Fibroblast of lung (primary cell): ENCODE results near the gene CDC42EP3. TPM values are rescaled to one million over a fixed set of nuclear protein-coding genes. Genes with fewer than 3 reads are reported as not detected.

ENCODE experiments used
- DNase-seq, 2 donors: peaks; one replicate each; pipeline versions ENCODE4 v3.0.0 to v3.0.0-alpha.2; 2010; ENCODE audit warnings: low read depth in 2 of 2
- H2AFZ ChIP-seq: 2 replicates; pipeline ENCODE4 v1.5.1; 2012; ENCODE audit warnings: low read length, control low read depth, inconsistent platforms
- H3K27ac ChIP-seq: 2 replicates; pipeline ENCODE4 v1.5.1; 2011; ENCODE audit warnings: low read length, control low read depth; ENCODE audit not compliant: insufficient read depth
- H3K27me3 ChIP-seq: 2 replicates; pipeline ENCODE4 v1.5.1; 2011; ENCODE audit warnings: mild to moderate bottlenecking, low read length; ENCODE audit not compliant: control insufficient read depth, insufficient read depth
- H3K36me3 ChIP-seq: 2 replicates; pipeline ENCODE4 v1.5.1; 2011; ENCODE audit warnings: low read length; ENCODE audit not compliant: control insufficient read depth, insufficient read depth
- H3K4me1 ChIP-seq: 2 replicates; pipeline ENCODE4 v1.5.1; 2011; ENCODE audit warnings: low read length; ENCODE audit not compliant: control insufficient read depth, insufficient read depth; ENCODE audit errors: extremely low read depth
- H3K4me2 ChIP-seq: 2 replicates; pipeline ENCODE4 v1.5.1; 2011; ENCODE audit warnings: low read length, control low read depth; ENCODE audit not compliant: insufficient read depth; ENCODE audit errors: extremely low read depth
- H3K4me3 ChIP-seq, 4 experiments: fragments of 200-600 bp in 1 of 4; sonication (generic) in 1 of 4; replicated peaks in 1 of 4; 2 replicates each; pipeline ENCODE4 v1.5.1; 2011 to 2016; ENCODE audit warnings: low read length in 4 of 4, low read depth in 3 of 4, mild to moderate bottlenecking in 3 of 4, control low read depth in 2 of 4, inconsistent platforms in 1 of 4, mixed read lengths in 1 of 4; ENCODE audit not compliant: insufficient read depth in 1 of 4; ENCODE audit errors: control extremely low read depth in 1 of 4
- H3K79me2 ChIP-seq: 2 replicates; pipeline ENCODE4 v1.5.1; 2012; ENCODE audit warnings: mild to moderate bottlenecking, low read length, inconsistent platforms; ENCODE audit not compliant: control insufficient read depth, insufficient read depth
- H3K9ac ChIP-seq: 2 replicates; pipeline ENCODE4 v1.5.1; 2011; ENCODE audit warnings: mild to moderate bottlenecking, low read length, control low read depth; ENCODE audit not compliant: insufficient read depth
- H3K9me3 ChIP-seq: 2 replicates; pipeline ENCODE4 v1.5.1; 2012; ENCODE audit warnings: low read depth, low read length; ENCODE audit not compliant: control insufficient read depth, insufficient read depth
- H4K20me1 ChIP-seq: 2 replicates; pipeline ENCODE4 v1.5.1; 2011; ENCODE audit warnings: low read length; ENCODE audit not compliant: control insufficient read depth, insufficient read depth; ENCODE audit errors: extremely low read depth
- CTCF ChIP-seq, 2 donors: IDR thresholded peaks in 1 of 2; conservative IDR thresholded peaks in 1 of 2; 1 replicate in 1 of 2; 2 replicates in 1 of 2; pipeline ENCODE4 v1.5.1; 2011 to 2012; ENCODE audit warnings: low read length in 2 of 2, control low read depth in 1 of 2, inconsistent platforms in 1 of 2, low read depth in 1 of 2, mild to moderate bottlenecking in 1 of 2
- EZH2 ChIP-seq: IDR thresholded peaks from 2 replicates; pipeline ENCODE4 v1.5.1; 2012; ENCODE audit warnings: low read length, control low read depth, mild to moderate bottlenecking; ENCODE audit errors: missing control alignments
- polyA plus RNA-seq, 2 donors: library from polyadenylated mRNA; depleted of rRNA in 1 of 2; stranded (reverse) in 1 of 2; unstranded in 1 of 2; fragments of >200 nt; gene quantifications; 2 replicates each; pipeline ENCODE4 v1.2.1, GENCODE V29; 2011 to 2012; ENCODE audit warnings: missing spikeins in 1 of 2
- total RNA-seq: library from RNA; depleted of rRNA; stranded (reverse); fragments of >200 nt; gene quantifications from 2 replicates; pipeline ENCODE4 v1.2.1, GENCODE V29; 2014

The CDC42EP3 gene
- total and polyA plus RNA-seq, 2 donors (not counting 1 experiment from before 2014, with no cell fraction given): 19.2 to 328 TPM

GRCh38 chr2:37637190-37637860, 34.1 kb downstream of the CDC42EP3 start:
- no peak overlapping the region for H3K4me3 ChIP-seq
- TF ChIP-seq CTCF (conservative IDR thresholded peaks at IDR 0.05 in 1 of 2, IDR thresholded peaks at IDR 0.05 in 1 of 2; ENCODE audit: low read depth in 1 of 2, low read length in 2 of 2): peak in 1 of 2 donors; percentile 6
- no peak for TF ChIP-seq EZH2
- DNase-seq: no peak
- no peaks in the 10 kb centered on the region for H3K9me3 ChIP-seq
- H3K4me1 ChIP-seq: peaks cover 11% of the 10 kb centered on the region
- H3K36me3 ChIP-seq: peaks cover 1% of the 10 kb centered on the region
- no peaks in the 10 kb centered on the region for H3K79me2 ChIP-seq
- H4K20me1 ChIP-seq: no peaks in the 10 kb centered on the region
- no peak overlapping the region for H3K4me2 ChIP-seq
- no peak overlapping the region for H3K27ac ChIP-seq
- H3K9ac ChIP-seq: no peak overlapping the region
- H3K27me3 ChIP-seq: no peaks in the 10 kb centered on the region
- no peak overlapping the region for H2AFZ ChIP-seq

- H3K27me3 ChIP-seq: no peaks in the 10 kb centered on the region
- no peaks in the 10 kb centered on the region for H3K79me2 ChIP-seq
- DNase-seq: no peak
- H3K4me1 ChIP-seq: peaks cover 6% of the 10 kb centered on the region
- no peak overlapping the region for H2AFZ ChIP-seq
- no peaks in the 10 kb centered on the region for H3K36me3 ChIP-seq
- no peak overlapping the region for H3K4me3 ChIP-seq
- no peak overlapping the region for H3K27ac ChIP-seq
- TF ChIP-seq EZH2: no peak
- TF ChIP-seq CTCF (conservative IDR thresholded peaks at IDR 0.05 in 1 of 2, IDR thresholded peaks at IDR 0.05 in 1 of 2; ENCODE audit: low read depth in 1 of 2, low read length in 2 of 2): no peak
- H3K9ac ChIP-seq: no peak overlapping the region
- H3K9me3 ChIP-seq: no peaks in the 10 kb centered on the region
- no peaks in the 10 kb centered on the region for H4K20me1 ChIP-seq
- H3K4me2 ChIP-seq: no peak overlapping the region
These were observed 34.9 kb downstream of the CDC42EP3 start for GRCh38 chr2:37636381-37637066.

- DNase-seq: peak; percentile 73 to 75
- Histone ChIP-seq H3K27ac (no peak overlapping the region), H3K4me1 (no peaks in the 10 kb centered on the region), H3K9me3 (no peaks in the 10 kb centered on the region), H3K4me2 (no peak overlapping the region), H3K9ac (no peak overlapping the region), H3K79me2 (no peaks in the 10 kb centered on the region), H3K36me3 (no peaks in the 10 kb centered on the region), H4K20me1 (no peaks in the 10 kb centered on the region), H2AFZ (no peak overlapping the region), H3K4me3 (no peak overlapping the region), H3K27me3 (no peaks in the 10 kb centered on the region)
- no peak for TF ChIP-seq CTCF (conservative IDR thresholded peaks at IDR 0.05 in 1 of 2, IDR thresholded peaks at IDR 0.05 in 1 of 2; ENCODE audit: low read depth in 1 of 2, low read length in 2 of 2)
- TF ChIP-seq EZH2: no peak
These were observed 35.7 kb downstream of the CDC42EP3 start for GRCh38 chr2:37635504-37636380.
